A549 (cell line): ENCODE measurements around the gene SERF1A. TPM values are rescaled to one million over a fixed set of nuclear protein-coding genes. Genes with fewer than 3 reads are reported as not detected.

ENCODE experiments used
- polyA plus RNA-seq, 4 experiments: library from polyadenylated mRNA; depleted of rRNA in 3 of 4; stranded (reverse); fragments of >200 nt; fragmentation: RNase III in 1 of 4; extraction: RNeasy Plus Mini Kit Qiagen cat#74134 plus additional on column Dnase treatment in 1 of 4; gene quantifications; 2 replicates in 3 of 4; 3 replicates in 1 of 4; pipeline ENCODE4 v1.2.3, GENCODE V29; 2011 to 2017
- small RNA-seq, 6 experiments: library from RNA; depleted of rRNA; stranded (forward); fragments of <200 nt; gene quantifications; one replicate each; pipeline ENCODE3, GENCODE V24; 2012

SERF1A gene
- polyA plus RNA-seq, 2 of the 4 experiments (the other 2 are of a cell fraction), result 4.4 to 7.2 TPM

Small RNA genes lying within 50 kb of the gene (small RNA-seq; reads per million reads assigned to genes)
- gene CDH12P1, result 0 reads per million in 6 experiments

Other genes starting within 250 kb of the SERF1A start
- 48.6 and 85.6 TPM in 2 replicates for gene SMN1, start 24.4 kb downstream of the SERF1A start, polyA plus RNA-seq (2011; rRNA removed)
- gene SMN1, start 24.4 kb downstream of the SERF1A start, polyA plus RNA-seq (2017; fragmentation: RNase III; extraction: RNeasy Plus Mini Kit Qiagen cat#74134 plus additional on column Dnase treatment), result 39.5 to 49.0 TPM (median 42.5 TPM) in 3 replicates
- 2.1 and 2.5 TPM in 2 replicates for gene NAIP, start 124.7 kb downstream of the SERF1A start, polyA plus RNA-seq (2011; rRNA removed)
- gene NAIP, start 124.7 kb downstream of the SERF1A start, polyA plus RNA-seq (2017; fragmentation: RNase III; extraction: RNeasy Plus Mini Kit Qiagen cat#74134 plus additional on column Dnase treatment), result 0.90 to 1.1 TPM (median 1.1 TPM) in 3 replicates
- 14.5 and 18.8 TPM in 2 replicates for gene GTF2H2, start 167.0 kb downstream of the SERF1A start, polyA plus RNA-seq (2011; rRNA removed)
- 18.0 to 19.7 TPM (median 19.6 TPM) in 3 replicates for gene GTF2H2, start 167.0 kb downstream of the SERF1A start, polyA plus RNA-seq (2017; fragmentation: RNase III; extraction: RNeasy Plus Mini Kit Qiagen cat#74134 plus additional on column Dnase treatment)